HL-60/S4 (cell line): ENCODE data around the gene FRMD1.

Experiments
- in situ Hi-C: fragments of 300-500 bp; cut with MboI; formaldehyde crosslinking; loops from 2 replicates; pipeline ENCODE4 v1.14.3; 2022; ENCODE audit warnings: low sequenced_read_pairs

Gene FRMD1

GRCh38 chr6:168045706-168046620, 33.0 kb downstream of the FRMD1 start:
- in situ Hi-C loops, result no loop called here

GRCh38 chr6:168045141-168045691, 33.8 kb downstream of the FRMD1 start:
- in situ Hi-C loops, result no loop called here

GRCh38 chr6:168044521-168045130, 34.4 kb downstream of the FRMD1 start:
- in situ Hi-C loops, result no loop called here

- in situ Hi-C loops, result no loop called here
Observed at GRCh38 chr6:168043848-168044415, 35.1 kb downstream of the FRMD1 start.

GRCh38 chr6:168043193-168043847, 35.7 kb downstream of the FRMD1 start:
- in situ Hi-C loops, result no loop called here

GRCh38 chr6:168042426-168043192, 36.4 kb downstream of the FRMD1 start:
- in situ Hi-C loops, result no loop called here

GRCh38 chr6:168041928-168042327, 37.1 kb downstream of the FRMD1 start:
- in situ Hi-C loops, result no loop called here

GRCh38 chr6:168040856-168041496, 38.0 kb downstream of the FRMD1 start:
- in situ Hi-C loops, result no loop called here

- in situ Hi-C loops, result no loop called here
Observed at GRCh38 chr6:168039849-168040248, 39.2 kb downstream of the FRMD1 start.

- in situ Hi-C loops, result no loop called here
Observed at GRCh38 chr6:168039301-168039700, 39.7 kb downstream of the FRMD1 start.

- in situ Hi-C loops, result no loop called here
Observed at GRCh38 chr6:168038576-168039140, 40.4 kb downstream of the FRMD1 start.

- in situ Hi-C loops, result no loop called here
Observed at GRCh38 chr6:168037856-168038255, 41.2 kb downstream of the FRMD1 start.

- in situ Hi-C loops, result no loop called here
Observed at GRCh38 chr6:168037242-168037641, 41.8 kb downstream of the FRMD1 start.

GRCh38 chr6:168035661-168036545, 43.1 kb downstream of the FRMD1 start:
- in situ Hi-C loops, result no loop called here

- in situ Hi-C loops, result no loop called here
Observed at GRCh38 chr6:168035098-168035660, 43.8 kb downstream of the FRMD1 start.

- in situ Hi-C loops, result no loop called here
Observed at GRCh38 chr6:168034537-168034936, 44.5 kb downstream of the FRMD1 start.

- in situ Hi-C loops, result no loop called here
Observed at GRCh38 chr6:168033791-168034190, 45.2 kb downstream of the FRMD1 start.
